Prostate gland (tissue), 2 donors: ENCODE measurements around the gene WDR49. TPM values are rescaled to one million over a fixed set of nuclear protein-coding genes. Genes with fewer than 3 reads are reported as not detected.
A peak's percentile ranks its signal among the peaks of the same experiment; 100 is the strongest.

ENCODE experiments used
- DNase-seq: peaks from one replicate; pipeline ENCODE4 v3.0.0-alpha.2; 2019; ENCODE audit warnings: low spot score
- H3K27ac ChIP-seq, 2 donors: fragments of 200-600 bp; sonication (generic); 2 replicates each; pipeline ENCODE4 v1.5.1; 2017 to 2019
- H3K27me3 ChIP-seq: fragments of 200-600 bp; sonication (generic); replicated peaks from 2 replicates; pipeline ENCODE4 v1.5.1; 2019; ENCODE audit not compliant: insufficient read depth
- H3K36me3 ChIP-seq, 2 donors: fragments of 200-600 bp; sonication (generic); 1 replicate in 1 of 2; 2 replicates in 1 of 2; pipeline versions ENCODE4 v1.5.1 to v1.8.1; 2017 to 2019
- H3K4me1 ChIP-seq: fragments of 200-600 bp; sonication (generic); replicated peaks from 2 replicates; pipeline ENCODE4 v1.5.1; 2019
- H3K4me3 ChIP-seq, 2 donors: fragments of 200-600 bp; sonication (generic); 2 replicates each; pipeline ENCODE4 v1.5.1; 2017 to 2019
- H3K9me3 ChIP-seq: fragments of 200-600 bp; sonication (generic); 2 replicates; pipeline ENCODE4 v1.5.1; 2017
- POLR2A ChIP-seq: fragments of 450-650 bp; IDR thresholded peaks from one replicate; pipeline ENCODE4 v1.6.1; 2016; ENCODE audit warnings: antibody characterized with exemption, mild to moderate bottlenecking
- POLR2AphosphoS5 ChIP-seq: sonication (generic); formaldehyde crosslinking; IDR thresholded peaks from one replicate; pipeline ENCODE4 v1.6.1; 2017; ENCODE audit warnings: antibody characterized with exemption
- WGBS: methylation state at CpG from one replicate; pipeline ENCODE4 v1.1.5; 2018; 5-methylcytosine and 5-hydroxymethylcytosine counted together
- intact Hi-C: fragments of 100-400 bp; cut with DNase I; formaldehyde crosslinking; loops from one replicate; pipeline ENCODE4 v1.14.2; 2022
- total RNA-seq, 2 donors: library from RNA; depleted of rRNA; stranded (reverse); fragments of >200 nt; gene quantifications; one replicate each; pipeline ENCODE4 v1.1.0, GENCODE V29; 2016
- TF ChIP-seq, protein P1 (sequence below), 4 experiments: fragments of 200-600 bp in 2 of 4; fragments of 450-650 bp in 2 of 4; sonication (generic) in 2 of 4; IDR thresholded peaks; 1 replicate in 3 of 4; 2 replicates in 1 of 4; pipeline ENCODE4 v1.5.1; 2016 to 2019; ENCODE audit warnings: antibody characterized with exemption in 4 of 4, mild to moderate bottlenecking in 2 of 4, moderate library complexity in 2 of 4

The WDR49 gene
- total RNA-seq, 2 donors from 2014 or later = 0.45 to 1.5 TPM

DNA sequence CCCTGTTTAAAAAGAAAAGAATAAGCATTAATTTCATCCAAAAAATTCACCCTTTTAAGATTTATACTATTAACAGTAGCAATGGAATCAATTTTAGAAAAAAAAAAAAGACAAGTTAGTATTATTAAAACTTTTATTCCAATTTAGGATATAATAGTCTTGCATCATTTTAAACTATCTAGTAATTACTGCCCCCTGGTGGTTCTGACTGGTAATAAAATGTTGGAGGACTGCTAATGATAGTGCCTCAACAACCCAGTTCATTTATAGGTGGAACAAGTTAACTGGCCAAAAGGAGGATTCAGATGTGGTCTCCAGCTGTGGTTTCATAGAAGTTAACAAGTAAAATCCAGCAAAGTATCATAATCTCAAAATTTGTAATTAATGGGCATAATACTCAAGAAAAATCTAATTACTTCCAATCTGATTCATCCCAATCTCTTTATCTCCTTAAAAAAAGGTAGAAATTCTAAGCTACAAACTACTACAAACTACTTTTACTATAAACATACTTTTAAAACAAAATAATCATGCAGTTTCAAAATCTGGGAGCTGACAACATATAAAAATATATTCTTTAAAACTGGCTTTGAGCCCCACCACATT is 30.7 kb upstream of the WDR49 start:
- H3K4me3 ChIP-seq = no peak overlapping the region
- peak; percentile 61 for DNase-seq
- H3K9me3 ChIP-seq = no peaks in the 10 kb centered on the region
- no peak overlapping the region for H3K27ac ChIP-seq
- no peaks in the 10 kb centered on the region for H3K27me3 ChIP-seq
- H3K4me1 ChIP-seq = no peaks in the 10 kb centered on the region
- H3K36me3 ChIP-seq = no peaks in the 10 kb centered on the region
- intact Hi-C loops = loop anchor here (10.0 kb wide), 1 partner anchor 300 kb away; the partner anchor contains the start of gene ZBBX
- TF ChIP-seq, protein P1, sequence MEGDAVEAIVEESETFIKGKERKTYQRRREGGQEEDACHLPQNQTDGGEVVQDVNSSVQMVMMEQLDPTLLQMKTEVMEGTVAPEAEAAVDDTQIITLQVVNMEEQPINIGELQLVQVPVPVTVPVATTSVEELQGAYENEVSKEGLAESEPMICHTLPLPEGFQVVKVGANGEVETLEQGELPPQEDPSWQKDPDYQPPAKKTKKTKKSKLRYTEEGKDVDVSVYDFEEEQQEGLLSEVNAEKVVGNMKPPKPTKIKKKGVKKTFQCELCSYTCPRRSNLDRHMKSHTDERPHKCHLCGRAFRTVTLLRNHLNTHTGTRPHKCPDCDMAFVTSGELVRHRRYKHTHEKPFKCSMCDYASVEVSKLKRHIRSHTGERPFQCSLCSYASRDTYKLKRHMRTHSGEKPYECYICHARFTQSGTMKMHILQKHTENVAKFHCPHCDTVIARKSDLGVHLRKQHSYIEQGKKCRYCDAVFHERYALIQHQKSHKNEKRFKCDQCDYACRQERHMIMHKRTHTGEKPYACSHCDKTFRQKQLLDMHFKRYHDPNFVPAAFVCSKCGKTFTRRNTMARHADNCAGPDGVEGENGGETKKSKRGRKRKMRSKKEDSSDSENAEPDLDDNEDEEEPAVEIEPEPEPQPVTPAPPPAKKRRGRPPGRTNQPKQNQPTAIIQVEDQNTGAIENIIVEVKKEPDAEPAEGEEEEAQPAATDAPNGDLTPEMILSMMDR (IDR thresholded peaks at IDR 0.05) = peak; percentile 36 to 84 (median 55)
- TF ChIP-seq POLR2A = no peak

DNA sequence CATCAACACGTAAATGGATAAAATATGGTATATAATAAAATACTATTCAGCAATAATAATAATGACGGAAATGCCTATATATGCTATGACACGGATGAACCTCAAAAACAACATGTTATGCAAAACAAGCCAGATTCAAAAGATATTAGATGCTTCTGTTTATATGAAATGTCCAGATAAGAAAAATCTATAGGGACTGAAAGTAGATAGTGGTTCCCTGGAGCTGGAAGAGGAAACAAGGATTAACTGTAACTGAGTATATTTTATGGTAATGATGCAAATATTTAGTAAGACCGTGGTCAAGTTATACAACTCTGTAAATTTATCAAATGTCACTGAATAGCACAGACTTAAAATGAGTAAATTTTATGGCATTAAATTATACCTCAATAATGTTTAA is 25.8 kb upstream of the WDR49 start:
- H3K27me3 ChIP-seq = no peaks in the 10 kb centered on the region
- H3K9me3 ChIP-seq = no peaks in the 10 kb centered on the region
- TF ChIP-seq, protein P1 (IDR thresholded peaks at IDR 0.05) = no peak
- TF ChIP-seq POLR2AphosphoS5 (no peak), POLR2A (no peak)
- H3K27ac ChIP-seq = no peak overlapping the region
- no peak overlapping the region for H3K4me3 ChIP-seq
- no peaks in the 10 kb centered on the region for H3K4me1 ChIP-seq
- H3K36me3 ChIP-seq = peaks cover 0 to under 1% of the 10 kb centered on the region in 2 donors
- DNase-seq = no peak
- intact Hi-C loops = no loop called here
- WGBS = 90% methylated on average over 4 of the region's 4 CpGs

DNA sequence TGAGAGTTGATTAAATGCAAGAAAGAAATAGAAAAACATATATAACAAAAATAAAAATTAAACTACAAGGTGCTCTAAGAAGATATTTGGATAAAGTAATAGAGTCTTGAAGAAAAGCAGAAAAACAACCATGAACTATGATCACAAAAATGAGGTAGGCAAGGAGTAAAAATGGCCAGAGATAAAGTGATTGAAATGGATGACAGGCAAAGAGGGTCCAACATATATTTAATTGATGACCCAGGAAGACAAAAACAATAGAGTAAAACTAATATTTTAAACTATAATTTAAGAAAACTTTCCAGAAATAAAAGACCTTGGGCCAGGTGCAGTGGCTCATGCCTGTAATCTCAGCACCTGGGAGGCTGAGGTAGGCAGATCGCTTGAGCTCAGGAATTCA is 22.1 kb upstream of the WDR49 start:
- no peak for DNase-seq
- WGBS = 100% methylated on average over 1 of the region's 1 CpG
- no peak overlapping the region for H3K4me3 ChIP-seq
- H3K36me3 ChIP-seq = peaks cover 0 to 5% of the 10 kb centered on the region in 2 donors
- TF ChIP-seq POLR2A = no peak
- TF ChIP-seq, protein P1 (IDR thresholded peaks at IDR 0.05) = no peak
- TF ChIP-seq POLR2AphosphoS5 = no peak
- no peaks in the 10 kb centered on the region for H3K27me3 ChIP-seq
- H3K4me1 ChIP-seq = no peaks in the 10 kb centered on the region
- H3K27ac ChIP-seq = no peak overlapping the region
- intact Hi-C loops = no loop called here
- H3K9me3 ChIP-seq = no peaks in the 10 kb centered on the region

DNA sequence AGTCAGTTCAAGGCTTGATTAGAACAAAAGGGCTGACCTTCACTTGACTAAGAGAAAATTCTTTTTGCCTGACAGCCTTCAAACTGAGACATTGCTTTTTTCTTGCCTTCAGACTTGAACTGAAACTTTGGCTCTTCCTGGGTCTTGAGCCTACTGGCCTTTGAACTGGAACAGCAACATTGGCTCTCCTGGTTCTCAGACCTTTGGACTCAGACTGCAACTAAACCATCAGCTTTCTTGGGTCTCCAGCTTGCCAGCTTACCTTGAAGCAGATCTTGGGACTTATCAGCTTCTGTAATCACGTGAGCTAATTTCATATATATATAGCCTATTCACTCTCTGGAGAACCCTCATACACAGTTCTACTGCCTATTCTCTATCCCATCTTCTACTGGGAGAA is 19.5 kb upstream of the WDR49 start:
- H3K36me3 ChIP-seq = peaks cover 0 to 5% of the 10 kb centered on the region in 2 donors
- no peak for DNase-seq
- 89% methylated on average over 1 of the region's 1 CpG for WGBS
- H3K4me1 ChIP-seq = no peaks in the 10 kb centered on the region
- H3K9me3 ChIP-seq = no peaks in the 10 kb centered on the region
- intact Hi-C loops = no loop called here
- no peak overlapping the region for H3K4me3 ChIP-seq
- no peak for TF ChIP-seq POLR2A
- TF ChIP-seq POLR2AphosphoS5 = no peak
- TF ChIP-seq, protein P1 (IDR thresholded peaks at IDR 0.05) = no peak
- no peak overlapping the region for H3K27ac ChIP-seq
- no peaks in the 10 kb centered on the region for H3K27me3 ChIP-seq

DNA sequence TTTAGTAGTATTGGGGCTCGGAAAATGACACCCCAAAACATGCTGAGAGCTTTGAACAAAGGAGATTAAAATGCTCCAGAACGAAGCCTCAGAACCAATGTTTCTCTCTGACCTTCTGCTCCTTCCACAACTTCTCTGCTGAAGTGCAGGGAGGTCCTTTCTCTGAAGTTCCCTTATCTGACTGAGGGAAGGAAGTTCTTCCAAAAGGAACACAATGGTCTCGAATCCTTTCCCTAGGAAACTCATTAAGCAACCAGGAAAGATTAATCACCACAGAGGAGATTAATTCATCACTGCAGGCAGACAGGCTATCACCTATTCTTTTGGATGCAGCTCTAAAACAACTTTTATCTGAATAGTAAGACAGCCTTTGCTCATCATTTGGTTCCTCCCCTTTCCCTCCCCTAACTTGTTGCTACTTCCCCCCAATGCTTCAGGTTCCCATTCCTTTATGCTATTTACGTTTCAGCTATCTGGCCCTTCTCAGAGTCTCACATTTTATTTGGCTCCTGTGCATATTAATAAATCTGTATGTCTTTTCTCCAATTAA is 18.2 kb upstream of the WDR49 start:
- Histone ChIP-seq H3K36me3 (peaks cover 0 to 5% of the 10 kb centered on the region in 2 donors), H3K4me3 (no peak overlapping the region), H3K27me3 (no peaks in the 10 kb centered on the region), H3K27ac (no peak overlapping the region), H3K9me3 (no peaks in the 10 kb centered on the region), H3K4me1 (no peaks in the 10 kb centered on the region)
- no peak for DNase-seq
- TF ChIP-seq POLR2AphosphoS5 (no peak), POLR2A (no peak)
- TF ChIP-seq, protein P1 (IDR thresholded peaks at IDR 0.05) = no peak
- WGBS = 81% methylated on average over 4 of the region's 4 CpGs
- intact Hi-C loops = no loop called here
